Hair follicular keratinocyte (primary cell): ENCODE measurements around the gene SPATA33. TPM values are rescaled to one million over a fixed set of nuclear protein-coding genes. Genes with fewer than 3 reads are reported as not detected.

Experiments
- total RNA-seq: library from RNA; depleted of rRNA; stranded (reverse); fragments of >200 nt; gene quantifications from 2 replicates; pipeline ENCODE4 v1.2.3, GENCODE V29; 2015

Gene SPATA33
- 3.6 and 5.2 TPM in 2 replicates for total RNA-seq

DNA sequence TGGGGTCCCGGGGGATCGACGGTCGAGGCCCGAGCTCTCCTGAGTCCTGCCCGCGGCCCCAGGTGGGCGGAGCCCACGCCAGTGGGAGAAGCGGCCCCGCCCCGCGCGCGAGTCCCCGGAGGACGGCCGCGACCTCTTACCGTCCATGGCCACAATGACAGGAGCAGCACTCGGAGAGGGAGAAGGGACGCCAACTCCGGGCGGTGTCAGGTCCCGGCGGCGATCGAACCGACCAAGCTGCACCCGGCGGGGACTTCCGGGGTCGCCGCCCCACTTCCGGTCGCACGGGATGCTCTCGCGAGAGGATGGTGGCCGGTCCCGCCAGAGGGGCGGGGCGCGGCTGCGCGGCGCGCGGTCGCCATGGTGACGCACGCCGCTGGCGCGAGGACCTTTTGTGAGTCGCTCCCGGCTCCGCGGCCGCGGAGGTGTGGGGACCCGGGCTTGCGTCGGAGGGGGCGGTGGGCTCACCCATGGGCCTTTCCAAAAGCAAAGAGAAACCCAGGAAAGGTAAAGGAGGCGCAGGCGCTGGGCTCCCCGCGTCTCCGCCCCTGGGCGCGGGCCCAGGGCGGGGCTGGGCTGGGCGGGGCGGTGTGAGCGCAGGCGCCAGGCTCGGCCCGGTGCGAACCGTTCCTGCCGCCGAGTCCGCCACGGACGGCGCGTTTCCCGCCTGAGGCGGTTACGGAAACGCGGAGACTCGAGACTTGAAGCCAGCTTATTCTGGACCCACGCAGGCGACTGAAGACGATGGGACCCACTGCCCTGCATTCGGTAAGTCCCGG lies at the start of gene SPATA33, which contains the start of gene CHMP1A:
Gene SPATA33 (plus strand): TSS at position 395 of the 779 bp plus-strand sequence. CDS start 76 bp downstream, at position 471.
Gene CHMP1A (minus strand): TSS at position 267 of the 779 bp plus-strand sequence. CDS start 120 bp downstream, at position 147.

GRCh38 chr16:89613231-89613953 lies 44.2 kb upstream of the SPATA33 start, which contains the start of gene DPEP1:
Gene DPEP1 (plus strand): TSS chr16:89613642. CDS start chr16:89630411, 16,769 bp downstream.

DNA sequence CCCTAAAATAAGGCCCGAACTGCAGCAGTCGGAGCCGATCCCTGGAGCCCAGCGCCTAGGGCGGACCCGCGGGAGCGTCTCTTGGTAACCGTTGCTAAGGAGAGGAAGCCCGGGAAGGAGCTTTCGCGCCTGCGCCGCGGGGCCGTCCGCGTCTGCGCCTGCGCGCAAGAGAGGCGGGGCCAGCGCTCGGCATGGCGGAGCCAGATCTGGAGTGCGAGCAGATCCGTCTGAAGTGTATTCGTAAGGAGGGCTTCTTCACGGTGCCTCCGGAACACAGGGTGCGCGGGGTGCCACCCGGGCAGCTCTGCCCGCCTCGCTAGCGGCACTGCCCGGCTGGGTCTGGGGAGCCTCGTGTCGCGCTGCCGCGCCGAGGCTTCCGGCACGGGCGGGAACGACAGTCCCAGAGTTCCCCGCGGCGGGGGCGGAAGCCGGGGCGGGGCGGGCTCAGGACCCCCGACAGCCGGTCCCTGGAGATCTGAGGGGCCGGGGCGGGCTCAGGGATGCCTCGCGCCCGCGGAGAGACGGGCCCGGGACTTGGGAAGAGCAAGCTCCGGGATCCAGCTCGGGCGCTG lies 29.0 kb downstream of the SPATA33 start, which contains the start of gene CDK10:
Gene CDK10 (plus strand): TSS at position 170 of the 572 bp plus-strand sequence. CDS start 22 bp downstream, at position 192.

DNA sequence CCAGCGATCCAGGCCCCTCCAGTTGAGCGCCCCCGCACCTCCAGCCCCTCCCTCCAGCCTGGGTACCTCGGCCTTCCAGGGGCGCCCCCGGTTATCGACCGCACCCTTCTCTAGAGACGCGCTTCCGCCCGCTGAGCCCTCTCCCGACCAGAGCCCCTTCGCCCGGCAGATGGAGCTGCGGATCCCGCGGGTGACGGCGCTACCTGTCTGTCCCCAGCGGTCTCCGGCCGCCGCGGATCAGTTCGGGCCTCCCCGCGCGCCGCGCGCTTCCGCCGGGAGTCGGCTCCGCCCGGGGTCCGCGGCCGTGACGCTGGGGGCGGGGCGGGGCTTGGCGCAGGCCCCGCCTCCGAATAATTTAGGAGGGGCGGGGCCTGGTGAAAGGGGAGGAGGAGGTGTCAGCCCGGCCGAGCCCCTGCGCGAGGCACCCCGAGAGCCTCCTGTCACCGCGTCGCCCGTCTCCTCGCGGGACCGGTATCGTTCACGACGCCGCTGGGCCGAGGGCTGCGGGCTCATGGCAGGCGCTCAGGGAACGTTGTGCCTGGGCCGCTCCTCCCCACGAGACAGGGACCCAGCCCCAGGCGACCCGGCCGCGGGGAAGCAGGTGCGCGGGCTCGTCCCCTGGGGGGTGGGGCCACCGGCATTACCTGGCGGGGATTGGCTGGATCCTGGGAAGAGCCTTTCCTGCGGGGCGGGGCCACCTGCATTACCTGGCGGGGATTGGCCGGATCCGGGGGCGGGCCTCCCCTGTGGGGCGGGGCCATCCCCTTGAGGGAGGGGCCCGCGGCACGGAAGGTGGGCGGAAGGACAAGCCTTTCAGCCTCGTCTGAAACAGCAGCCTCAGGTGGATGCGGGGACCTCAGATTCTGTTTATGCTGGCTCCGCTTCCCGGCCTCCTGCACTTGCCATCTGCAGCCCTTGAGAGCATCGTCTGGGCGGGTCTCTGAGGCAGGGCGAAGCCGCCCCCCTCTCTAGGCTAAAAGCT lies 44.1 kb downstream of the SPATA33 start, which contains the start of gene SPATA2L:
Gene SPATA2L (minus strand): TSS at position 281 of the 982 bp plus-strand sequence. CDS start 473 bp downstream, outside the sequence.

Other genes starting within 250 kb of the SPATA33 start
- gene ANKRD11, start 167.3 kb upstream of the SPATA33 start, total RNA-seq, result 43.9 and 51.7 TPM in 2 replicates
- gene SPG7, start 149.4 kb upstream of the SPATA33 start, total RNA-seq, result 63.1 and 126 TPM in 2 replicates
- gene RPL13, start 97.2 kb upstream of the SPATA33 start, total RNA-seq, result 7,681 and 7,976 TPM in 2 replicates
- 0.70 and 4.8 TPM in 2 replicates for gene CPNE7, start 82.1 kb upstream of the SPATA33 start, total RNA-seq
- gene DPEP1, start 44.2 kb upstream of the SPATA33 start, total RNA-seq, result not detected in 2 replicates
- 97.5 and 103 TPM in 2 replicates for gene CHMP1A, start 128 bp upstream of the SPATA33 start, total RNA-seq
- 34.2 and 49.0 TPM in 2 replicates for gene CDK10, start 28.9 kb downstream of the SPATA33 start, total RNA-seq
- gene SPATA2L, start 43.9 kb downstream of the SPATA33 start, total RNA-seq, result 14.1 and 18.1 TPM in 2 replicates
- gene VPS9D1, start 63.1 kb downstream of the SPATA33 start, total RNA-seq, result 2.7 and 4.8 TPM in 2 replicates
- gene ZNF276, start 63.7 kb downstream of the SPATA33 start, total RNA-seq, result 10.5 TPM in 2 replicates
- 11.2 and 15.5 TPM in 2 replicates for gene FANCA, start 158.8 kb downstream of the SPATA33 start, total RNA-seq
- 1.2 and 1.3 TPM in 2 replicates for gene SPIRE2, start 170.6 kb downstream of the SPATA33 start, total RNA-seq
- gene TCF25, start 215.8 kb downstream of the SPATA33 start, total RNA-seq, result 111 and 127 TPM in 2 replicates